Stomach (tissue), 4 donors: ENCODE measurements around the gene BCAP31.

Experiments used
- CTCF ChIP-seq, 7 experiments: fragments of 450-650 bp in 4 of 7; fragments of 200-600 bp in 3 of 7; sonication (generic) in 3 of 7; IDR thresholded peaks; one replicate each; pipeline ENCODE4 v1.5.1; 2016 to 2019; ENCODE audit warnings: antibody characterized with exemption in 7 of 7, control low read depth in 2 of 7, mild to moderate bottlenecking in 1 of 7
- POLR2AphosphoS5 ChIP-seq, 3 donors: sonication (generic); formaldehyde crosslinking; IDR thresholded peaks; one replicate each; pipeline ENCODE4 v1.6.1; 2016; ENCODE audit warnings: antibody characterized with exemption in 3 of 3

- TF ChIP-seq CTCF (IDR thresholded peaks at IDR 0.05), result no peak
- no peak for TF ChIP-seq POLR2AphosphoS5 (IDR thresholded peaks at IDR 0.05)
Measured at GRCh38 chrX:153686711-153687110, 37.5 kb downstream of the BCAP31 start.
